Measurements from ENCODE around the gene MFSD11.

GRCh38 chr17:76811834-76812233, 73.9 kb downstream of the MFSD11 start:
- TF ChIP-seq, protein P1, sequence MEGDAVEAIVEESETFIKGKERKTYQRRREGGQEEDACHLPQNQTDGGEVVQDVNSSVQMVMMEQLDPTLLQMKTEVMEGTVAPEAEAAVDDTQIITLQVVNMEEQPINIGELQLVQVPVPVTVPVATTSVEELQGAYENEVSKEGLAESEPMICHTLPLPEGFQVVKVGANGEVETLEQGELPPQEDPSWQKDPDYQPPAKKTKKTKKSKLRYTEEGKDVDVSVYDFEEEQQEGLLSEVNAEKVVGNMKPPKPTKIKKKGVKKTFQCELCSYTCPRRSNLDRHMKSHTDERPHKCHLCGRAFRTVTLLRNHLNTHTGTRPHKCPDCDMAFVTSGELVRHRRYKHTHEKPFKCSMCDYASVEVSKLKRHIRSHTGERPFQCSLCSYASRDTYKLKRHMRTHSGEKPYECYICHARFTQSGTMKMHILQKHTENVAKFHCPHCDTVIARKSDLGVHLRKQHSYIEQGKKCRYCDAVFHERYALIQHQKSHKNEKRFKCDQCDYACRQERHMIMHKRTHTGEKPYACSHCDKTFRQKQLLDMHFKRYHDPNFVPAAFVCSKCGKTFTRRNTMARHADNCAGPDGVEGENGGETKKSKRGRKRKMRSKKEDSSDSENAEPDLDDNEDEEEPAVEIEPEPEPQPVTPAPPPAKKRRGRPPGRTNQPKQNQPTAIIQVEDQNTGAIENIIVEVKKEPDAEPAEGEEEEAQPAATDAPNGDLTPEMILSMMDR (IDR thresholded peaks at IDR 0.05), result no peak
- TF ChIP-seq POLR2A (IDR thresholded peaks at IDR 0.05) (no peak), POLR2AphosphoS5 (IDR thresholded peaks at IDR 0.05; ENCODE audit: insufficient read depth in 1 of 2, low read depth in 1 of 2) (no peak)
